HEK293T (cell line): ENCODE measurements around the gene RPL35.

Experiments
- BHLHE40 ChIP-seq: fragments of 450-650 bp; IDR thresholded peaks from 2 replicates; pipeline ENCODE4 v1.6.1; 2016; ENCODE audit warnings: mild to moderate bottlenecking, moderate library complexity, borderline replicate concordance
- ELF4 ChIP-seq: fragments of 450-650 bp; IDR thresholded peaks from 2 replicates; pipeline ENCODE4 v1.6.1; 2017; ENCODE audit warnings: antibody characterized with exemption
- HDGF ChIP-seq: fragments of 450-650 bp; IDR thresholded peaks from 2 replicates; pipeline ENCODE4 v1.6.1; 2017; ENCODE audit warnings: antibody characterized with exemption, borderline replicate concordance
- TARDBP ChIP-seq: fragments of 450-650 bp; IDR thresholded peaks from 2 replicates; pipeline ENCODE4 v1.6.1; 2016
- ZNF384 ChIP-seq: fragments of 450-650 bp; IDR thresholded peaks from 2 replicates; pipeline ENCODE4 v1.6.1; 2016

GRCh38 chr9:124813041-124813440 lies 48.7 kb downstream of the RPL35 start:
- no peak for TF ChIP-seq TARDBP
- no peak for TF ChIP-seq BHLHE40
- no peak for TF ChIP-seq ELF4
- no peak for TF ChIP-seq ZNF384
- TF ChIP-seq HDGF, result no peak
